Fibroblast of skin of left biceps (primary cell): ENCODE data around the gene CELF4.

Experiments used
- DNase-seq, 2 experiments: peaks; one replicate each; pipeline ENCODE4 v3.0.0-alpha.2; 2013; ENCODE audit warnings: low read depth in 2 of 2

The CELF4 gene

GRCh38 chr18:37230768-37231167 lies 334.8 kb downstream of the CELF4 start:
- DNase-seq, result no peak

DNA sequence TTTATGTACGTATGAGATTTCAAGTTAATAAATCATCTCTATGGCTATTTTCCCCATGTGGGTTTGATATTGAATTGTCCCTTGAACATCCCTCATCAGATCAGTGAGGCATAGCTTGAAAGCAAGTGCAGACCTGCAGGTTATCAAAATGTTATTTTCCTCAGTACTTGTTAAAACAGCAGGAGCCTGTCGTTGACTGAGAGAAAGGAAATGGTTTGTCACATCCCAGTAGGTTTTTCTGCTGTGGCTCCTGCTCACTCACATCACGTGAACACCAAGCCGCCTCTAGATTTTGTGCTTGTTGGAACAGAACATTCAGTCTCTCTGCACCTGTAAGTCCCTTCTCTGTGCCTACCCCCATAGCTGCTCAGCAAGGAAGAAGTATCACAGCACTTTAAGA lies 340.3 kb downstream of the CELF4 start:
- no peak for DNase-seq

DNA sequence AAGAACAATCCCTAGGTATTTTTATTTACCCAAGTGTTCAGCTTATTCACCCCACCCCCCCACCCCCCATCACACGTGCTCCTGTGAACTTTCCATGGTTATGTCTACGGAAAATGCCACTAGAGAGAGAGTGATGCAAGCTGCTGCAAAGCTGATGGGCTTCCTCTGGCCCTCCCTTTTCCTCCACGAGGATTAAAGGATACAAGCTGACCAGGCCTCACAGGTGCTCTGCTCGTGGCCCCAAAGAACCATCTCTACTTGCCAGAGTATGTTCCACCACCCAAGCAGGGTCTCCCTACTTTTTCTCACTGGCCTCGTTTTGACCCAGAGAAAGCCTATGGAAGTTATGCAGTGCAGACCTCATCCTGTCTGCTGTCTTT lies 342.6 kb downstream of the CELF4 start:
- DNase-seq, result no peak

- no peak for DNase-seq
Observed at GRCh38 chr18:37222354-37222998, 343.1 kb downstream of the CELF4 start.

DNA sequence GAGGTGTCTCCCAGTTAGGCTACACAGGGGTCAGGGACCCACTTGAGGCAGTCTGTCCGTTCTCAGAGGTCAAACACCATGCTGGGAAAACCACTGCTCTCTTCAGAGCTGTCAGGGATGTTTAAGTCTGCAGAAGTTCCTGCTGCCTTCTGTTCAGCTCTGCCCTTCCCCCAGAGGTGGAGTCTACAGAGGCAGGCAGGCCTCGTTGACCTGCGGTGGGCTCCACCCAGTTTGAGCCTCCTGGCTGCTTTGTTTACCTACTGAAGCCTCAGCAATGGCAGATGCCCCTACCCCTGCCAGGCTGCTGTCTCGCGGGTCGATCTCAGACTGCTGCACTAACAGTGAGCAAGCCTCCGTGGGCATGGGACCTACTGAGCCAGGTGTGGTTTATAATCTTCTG lies 346.3 kb downstream of the CELF4 start:
- no peak for DNase-seq

GRCh38 chr18:37218022-37218590 lies 347.5 kb downstream of the CELF4 start:
- DNase-seq, result no peak

GRCh38 chr18:37210781-37211180 lies 354.8 kb downstream of the CELF4 start:
- DNase-seq, result no peak

DNA sequence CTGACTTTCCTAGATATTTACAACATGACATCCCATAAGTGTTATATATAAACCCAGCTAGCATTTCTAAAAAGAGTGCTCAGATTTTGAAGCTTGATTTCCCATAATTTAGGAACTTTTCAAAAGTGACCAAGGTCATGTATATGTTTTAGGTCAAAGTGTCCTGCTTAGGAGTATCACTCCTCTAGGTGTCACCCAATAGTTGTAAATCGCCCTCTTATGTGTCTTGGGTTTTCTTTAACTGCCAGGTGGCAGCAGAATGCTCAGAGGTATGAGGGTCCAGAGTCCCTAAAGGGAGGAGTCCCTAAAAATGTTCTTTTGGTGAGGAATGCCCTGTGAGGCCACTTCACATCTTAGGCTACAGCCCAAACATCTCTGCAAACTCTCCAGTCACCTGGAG lies 358.3 kb downstream of the CELF4 start:
- DNase-seq, result no peak

- DNase-seq, result no peak
Observed at GRCh38 chr18:37199741-37200140, 365.9 kb downstream of the CELF4 start.
